HUES64 (cell line): ENCODE data around the gene HSD11B2.

Experiments used
- H3K27ac ChIP-seq: 2 replicates; pipeline ENCODE4 v1.7.0; 2013; ENCODE audit warnings: low read depth, low read length, inconsistent platforms
- H3K27me3 ChIP-seq: 2 replicates; pipeline ENCODE4 v1.6.1; 2013; ENCODE audit warnings: mild to moderate bottlenecking, low read length; ENCODE audit not compliant: insufficient read depth
- H3K36me3 ChIP-seq: 2 replicates; pipeline ENCODE4 v1.6.1; 2013; ENCODE audit warnings: mild to moderate bottlenecking, low read length; ENCODE audit not compliant: insufficient read depth
- H3K4me1 ChIP-seq: 2 replicates; pipeline ENCODE4 v1.6.1; 2013; ENCODE audit warnings: mild to moderate bottlenecking, low read length, moderate library complexity; ENCODE audit not compliant: insufficient read depth
- H3K4me3 ChIP-seq: 2 replicates; pipeline ENCODE4 v1.5.1; 2013; ENCODE audit warnings: mild to moderate bottlenecking, low read length, moderate library complexity
- H3K9ac ChIP-seq: 2 replicates; pipeline ENCODE4 v1.6.1; 2013; ENCODE audit warnings: mild to moderate bottlenecking, low read depth, low read length
- H3K9me3 ChIP-seq: 2 replicates; pipeline ENCODE4 v1.6.1; 2013; ENCODE audit warnings: low read depth, low read length; ENCODE audit not compliant: insufficient read depth
- WGBS: fragments of 150-250, 120-280 bp; methylation state at CpG from one replicate; pipeline ENCODE4 v1.1.7; 2013; ENCODE audit warnings: missing lambda C conversion rate; 5-methylcytosine and 5-hydroxymethylcytosine counted together

Gene HSD11B2

GRCh38 chr16:67483731-67484525 lies 53.0 kb downstream of the HSD11B2 start:
- no peak overlapping the region for H3K9ac ChIP-seq
- WGBS = 89% methylated on average over 12 of the region's 12 CpGs

GRCh38 chr16:67486805-67487204 lies 55.9 kb downstream of the HSD11B2 start:
- Histone ChIP-seq H3K9ac (no peak overlapping the region), H3K27me3 (peaks cover 46% of the 10 kb centered on the region), H3K4me1 (peaks cover 10% of the 10 kb centered on the region), H3K27ac (no peak overlapping the region), H3K36me3 (no peaks in the 10 kb centered on the region), H3K4me3 (no peak overlapping the region), H3K9me3 (no peaks in the 10 kb centered on the region)
- WGBS = 69% methylated on average over 3 of the region's 3 CpGs

More at GRCh38 chr16:67483731-67484525, 53.0 kb downstream of the HSD11B2 start:
- Histone ChIP-seq H3K9me3 (no peaks in the 10 kb centered on the region), H3K27ac (no peak overlapping the region), H3K4me1 (peaks cover 10% of the 10 kb centered on the region; the same call in 1 of the 2 replicates), H3K27me3 (peaks cover 22% of the 10 kb centered on the region), H3K36me3 (no peaks in the 10 kb centered on the region), H3K4me3 (no peak overlapping the region)
